ENCODE results near the gene EAF1. TPM values are rescaled to one million over a fixed set of nuclear protein-coding genes. Genes with fewer than 3 reads are reported as not detected.
A peak's percentile ranks its signal among the peaks of the same experiment; 100 is the strongest.

EAF1 gene
- total and polyA plus RNA-seq, 4 donors: 7.5 to 19.4 (median 14.6) TPM

- Histone ChIP-seq H3K4me1 (ENCODE audit: control insufficient read depth in 1 of 2, insufficient read depth in 2 of 2, low read length in 2 of 2) (peaks cover 0 to 1% of the 10 kb centered on the region in 2 donors), H3K27me3 (ENCODE audit: control insufficient read depth in 1 of 2, insufficient read depth in 2 of 2, low read length in 1 of 2) (no peaks in the 10 kb centered on the region), H3K36me3 (ENCODE audit: control insufficient read depth in 1 of 2, insufficient read depth in 2 of 2, low read length in 1 of 2) (peaks cover 0 to 2% of the 10 kb centered on the region in 2 donors), H3K4me3 (ENCODE audit: low read length in 2 of 2) (no peak overlapping the region), H3K27ac (ENCODE audit: low read depth in 1 of 2, low read length in 2 of 2) (no peak overlapping the region), H3K9me3 (ENCODE audit: control insufficient read depth, low read length) (no peaks in the 10 kb centered on the region)
- no peak for DNase-seq
- no peak for ATAC-seq (ENCODE audit: low FRiP score)
- WGBS, 2 donors: 87 to 91% methylated on average over 5 of the region's 5 CpGs
- intact Hi-C loops (cut with DNase I): no loop called here
Observed at GRCh38 chr3:15462451-15462850, 35.1 kb downstream of the EAF1 start.

DNA sequence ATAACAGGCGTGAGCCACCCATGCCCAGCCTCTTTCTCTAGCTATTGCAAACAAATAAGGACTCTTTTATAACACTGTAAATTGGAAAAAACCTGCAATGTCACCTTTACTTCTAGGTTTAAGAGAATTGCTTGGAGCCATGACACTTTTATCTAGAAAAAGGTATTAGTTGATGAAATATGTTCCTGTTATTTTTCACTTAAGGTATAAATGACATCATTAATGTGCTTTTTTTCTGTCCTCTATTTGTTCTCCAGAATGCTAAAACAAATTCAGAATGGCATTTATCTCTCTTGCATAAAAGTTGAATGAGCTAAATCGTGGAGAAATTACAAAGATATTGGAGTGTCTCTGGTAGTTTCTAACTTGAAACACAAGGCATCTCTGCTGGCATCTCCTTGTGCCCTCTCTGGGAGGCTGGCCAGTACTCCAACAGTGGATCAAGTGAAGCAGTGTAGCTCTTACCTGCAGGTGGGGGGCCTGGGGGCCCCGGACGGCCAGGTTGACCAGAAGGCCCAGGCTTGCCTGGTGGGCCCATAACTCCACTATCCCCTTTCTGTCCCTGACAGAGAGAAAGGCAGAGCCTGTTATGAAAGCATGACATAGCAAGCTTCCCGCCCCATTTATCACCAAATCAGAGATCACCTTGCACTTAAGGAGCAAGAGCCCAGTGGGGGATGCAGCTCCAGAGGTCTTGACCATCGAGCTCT lies 38.6 kb downstream of the EAF1 start:
- Histone ChIP-seq H3K27me3 (ENCODE audit: control insufficient read depth in 1 of 2, insufficient read depth in 2 of 2, low read length in 1 of 2) (no peaks in the 10 kb centered on the region), H3K4me3 (ENCODE audit: low read length in 2 of 2) (no peak overlapping the region), H3K36me3 (ENCODE audit: control insufficient read depth in 1 of 2, insufficient read depth in 2 of 2, low read length in 1 of 2) (peaks cover 0 to 2% of the 10 kb centered on the region in 2 donors), H3K27ac (ENCODE audit: low read depth in 1 of 2, low read length in 2 of 2) (no peak overlapping the region), H3K4me1 (ENCODE audit: control insufficient read depth in 1 of 2, insufficient read depth in 2 of 2, low read length in 2 of 2) (peaks cover 0 to 3% of the 10 kb centered on the region in 2 donors), H3K9me3 (ENCODE audit: control insufficient read depth, low read length) (no peaks in the 10 kb centered on the region)
- WGBS, 2 donors: 95 to 97% methylated on average over 6 of the region's 6 CpGs
- intact Hi-C loops (cut with DNase I): no loop called here
- ATAC-seq (ENCODE audit: low FRiP score): no peak
- DNase-seq: no peak

- 42 to 47% methylated on average over 11 of the region's 11 CpGs for WGBS, 2 donors
- intact Hi-C loops (cut with DNase I): no loop called here
- ATAC-seq (ENCODE audit: low FRiP score): peak; percentile 77
Observed at GRCh38 chr3:15467227-15468181, 40.1 kb downstream of the EAF1 start.

GRCh38 chr3:15470261-15470660 lies 42.9 kb downstream of the EAF1 start:
- peaks cover 0 to 3% of the 10 kb centered on the region in 2 donors for H3K4me1 ChIP-seq (ENCODE audit: control insufficient read depth in 1 of 2, insufficient read depth in 2 of 2, low read length in 2 of 2)
- H3K4me3 ChIP-seq (ENCODE audit: low read length in 2 of 2): no peak overlapping the region
- no peaks in the 10 kb centered on the region for H3K9me3 ChIP-seq (ENCODE audit: control insufficient read depth, low read length)
- intact Hi-C loops (cut with DNase I): no loop called here
- DNase-seq (no peak), ATAC-seq (ENCODE audit: low FRiP score) (no peak)
- no peaks in the 10 kb centered on the region for H3K27me3 ChIP-seq (ENCODE audit: control insufficient read depth in 1 of 2, insufficient read depth in 2 of 2, low read length in 1 of 2)
- no peaks in the 10 kb centered on the region for H3K36me3 ChIP-seq (ENCODE audit: control insufficient read depth in 1 of 2, insufficient read depth in 2 of 2, low read length in 1 of 2)
- 92 to 94% methylated on average over 6 of the region's 6 CpGs for WGBS, 2 donors
- H3K27ac ChIP-seq (ENCODE audit: low read depth in 1 of 2, low read length in 2 of 2): no peak overlapping the region

More at GRCh38 chr3:15467227-15468181, 40.1 kb downstream of the EAF1 start:
- Histone ChIP-seq H3K4me1 (ENCODE audit: control insufficient read depth in 1 of 2, insufficient read depth in 2 of 2, low read length in 2 of 2) (peaks cover 0 to 3% of the 10 kb centered on the region in 2 donors), H3K4me3 (ENCODE audit: low read length in 2 of 2) (no peak overlapping the region), H3K9me3 (ENCODE audit: control insufficient read depth, low read length) (no peaks in the 10 kb centered on the region), H3K27me3 (ENCODE audit: control insufficient read depth in 1 of 2, insufficient read depth in 2 of 2, low read length in 1 of 2) (no peaks in the 10 kb centered on the region), H3K27ac (ENCODE audit: low read depth in 1 of 2, low read length in 2 of 2) (peak overlapping the region; percentile 74 to 98), H3K36me3 (ENCODE audit: control insufficient read depth in 1 of 2, insufficient read depth in 2 of 2, low read length in 1 of 2) (peaks cover 0 to 2% of the 10 kb centered on the region in 2 donors)
- DNase-seq: peak in 1 of 2 donors; percentile 65

DNA sequence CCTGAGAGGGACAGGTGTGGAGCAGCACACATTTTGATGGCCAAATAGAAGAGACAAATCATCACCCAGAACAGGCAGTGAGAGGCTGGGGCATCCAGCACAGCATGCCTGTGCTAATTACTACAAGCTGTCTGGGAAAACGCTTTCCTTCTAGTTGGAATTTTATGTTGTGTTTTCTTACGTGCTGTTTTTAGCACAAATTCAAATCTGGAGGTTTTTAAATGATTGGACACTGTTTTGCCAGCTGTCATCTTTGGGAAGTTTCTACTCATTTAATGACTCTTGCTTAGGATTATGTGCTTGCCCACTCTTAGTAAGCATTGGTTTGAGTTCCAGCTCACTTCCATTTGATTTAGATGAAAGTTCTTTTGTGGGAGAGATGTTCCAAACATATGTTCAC lies 43.5 kb downstream of the EAF1 start:
- no peak for ATAC-seq (ENCODE audit: low FRiP score)
- H3K4me3 ChIP-seq (ENCODE audit: low read length in 2 of 2): no peak overlapping the region
- H3K4me1 ChIP-seq (ENCODE audit: control insufficient read depth in 1 of 2, insufficient read depth in 2 of 2, low read length in 2 of 2): peaks cover 0 to 3% of the 10 kb centered on the region in 2 donors
- DNase-seq: no peak
- H3K27ac ChIP-seq (ENCODE audit: low read depth in 1 of 2, low read length in 2 of 2): no peak overlapping the region
- 16 to 22% methylated on average over 2 of the region's 2 CpGs for WGBS, 2 donors
- intact Hi-C loops (cut with DNase I): no loop called here
- H3K9me3 ChIP-seq (ENCODE audit: control insufficient read depth, low read length): no peaks in the 10 kb centered on the region
- no peaks in the 10 kb centered on the region for H3K27me3 ChIP-seq (ENCODE audit: control insufficient read depth in 1 of 2, insufficient read depth in 2 of 2, low read length in 1 of 2)
- H3K36me3 ChIP-seq (ENCODE audit: control insufficient read depth in 1 of 2, insufficient read depth in 2 of 2, low read length in 1 of 2): no peaks in the 10 kb centered on the region

DNA sequence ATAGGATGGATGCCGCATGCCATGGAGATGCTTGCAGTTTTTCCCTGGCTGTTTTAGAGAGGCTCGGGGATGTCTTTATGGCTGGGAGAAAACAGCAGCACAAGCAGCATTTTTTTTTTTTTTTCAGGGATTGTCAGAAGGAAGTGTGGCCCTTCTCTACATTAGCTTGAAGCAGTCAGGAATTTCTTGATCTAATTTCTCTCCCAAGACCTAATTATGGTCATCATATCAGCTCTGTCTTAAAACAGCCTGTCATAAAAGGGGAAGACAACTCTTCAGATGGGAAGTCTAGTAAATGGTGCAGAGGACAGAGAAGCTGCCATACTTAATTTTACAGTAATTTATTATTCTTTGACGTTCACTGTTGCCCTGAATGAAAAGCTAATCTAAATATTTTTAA lies 44.5 kb downstream of the EAF1 start:
- Histone ChIP-seq H3K27me3 (ENCODE audit: control insufficient read depth in 1 of 2, insufficient read depth in 2 of 2, low read length in 1 of 2) (no peaks in the 10 kb centered on the region), H3K4me1 (ENCODE audit: control insufficient read depth in 1 of 2, insufficient read depth in 2 of 2, low read length in 2 of 2) (peaks cover 0 to 3% of the 10 kb centered on the region in 2 donors), H3K27ac (ENCODE audit: low read depth in 1 of 2, low read length in 2 of 2) (no peak overlapping the region), H3K4me3 (ENCODE audit: low read length in 2 of 2) (no peak overlapping the region), H3K36me3 (ENCODE audit: control insufficient read depth in 1 of 2, insufficient read depth in 2 of 2, low read length in 1 of 2) (no peaks in the 10 kb centered on the region), H3K9me3 (ENCODE audit: control insufficient read depth, low read length) (no peaks in the 10 kb centered on the region)
- ATAC-seq (ENCODE audit: low FRiP score) (no peak), DNase-seq (no peak)
- WGBS, 2 donors: 75 to 86% methylated on average over 3 of the region's 3 CpGs
- intact Hi-C loops (cut with DNase I): no loop called here

GRCh38 chr3:15475161-15475560 lies 47.8 kb downstream of the EAF1 start:
- no peak overlapping the region for H3K27ac ChIP-seq (ENCODE audit: low read depth in 1 of 2, low read length in 2 of 2)
- DNase-seq (no peak), ATAC-seq (ENCODE audit: low FRiP score) (no peak)
- H3K9me3 ChIP-seq (ENCODE audit: control insufficient read depth, low read length): no peaks in the 10 kb centered on the region
- 55 to 66% methylated on average over 5 of the region's 5 CpGs for WGBS, 2 donors
- intact Hi-C loops (cut with DNase I): loop anchor here in 1 of 2 donors (5.0 kb wide), 1 partner anchor 47 kb away; the partner anchor contains the start of gene COLQ
- no peaks in the 10 kb centered on the region for H3K27me3 ChIP-seq (ENCODE audit: control insufficient read depth in 1 of 2, insufficient read depth in 2 of 2, low read length in 1 of 2)
- H3K4me1 ChIP-seq (ENCODE audit: control insufficient read depth in 1 of 2, insufficient read depth in 2 of 2, low read length in 2 of 2): no peaks in the 10 kb centered on the region
- no peak overlapping the region for H3K4me3 ChIP-seq (ENCODE audit: low read length in 2 of 2)
- no peaks in the 10 kb centered on the region for H3K36me3 ChIP-seq (ENCODE audit: control insufficient read depth in 1 of 2, insufficient read depth in 2 of 2, low read length in 1 of 2)

GRCh38 chr3:15476378-15476777 lies 49.0 kb downstream of the EAF1 start:
- WGBS, 2 donors: 78 to 81% methylated on average over 3 of the region's 3 CpGs
- no peak overlapping the region for H3K27ac ChIP-seq (ENCODE audit: low read depth in 1 of 2, low read length in 2 of 2)
- no peaks in the 10 kb centered on the region for H3K27me3 ChIP-seq (ENCODE audit: control insufficient read depth in 1 of 2, insufficient read depth in 2 of 2, low read length in 1 of 2)
- H3K4me3 ChIP-seq (ENCODE audit: low read length in 2 of 2): no peak overlapping the region
- DNase-seq (no peak), ATAC-seq (ENCODE audit: low FRiP score) (no peak)
- H3K36me3 ChIP-seq (ENCODE audit: control insufficient read depth in 1 of 2, insufficient read depth in 2 of 2, low read length in 1 of 2): no peaks in the 10 kb centered on the region
- H3K9me3 ChIP-seq (ENCODE audit: control insufficient read depth, low read length): no peaks in the 10 kb centered on the region
- no peaks in the 10 kb centered on the region for H3K4me1 ChIP-seq (ENCODE audit: control insufficient read depth in 1 of 2, insufficient read depth in 2 of 2, low read length in 2 of 2)
- intact Hi-C loops (cut with DNase I): loop anchor here in 1 of 2 donors (5.0 kb wide), 1 partner anchor 46 kb away; the partner anchor contains the start of gene COLQ

All from aorta (tissue), 5 donors.